GM12878 (cell line): ENCODE results near the gene CDYL. TPM values are rescaled to one million over a fixed set of nuclear protein-coding genes. Genes with fewer than 3 reads are reported as not detected.

Experiments
- ATAC-seq: fragments of 200-7000 bp; cut with Tn5 transposase; 3 replicates; pipeline ENCODE4 v1.9.1; 2020; ENCODE audit warnings: mild to moderate bottlenecking, moderate library complexity
- BruUV-seq: library from RNA; stranded (reverse); fragments of 400-500 nt; replicated peaks from 2 replicates; lab custom pipeline; 2021; lab: Mats Ljungman, UMichigan
- CTCF ChIA-PET: fragments of 300-600 bp; sonication (Branson Sonifier 250); formaldehyde crosslinking; extraction: SDS; loops from one replicate; lab custom pipeline; 2021; ENCODE audit warnings: inconsistent platforms; lab: Yijun Ruan, JAX
- POLR2A ChIA-PET: fragments of 350-600 bp; formaldehyde crosslinking; extraction: SDS; loops from one replicate; lab custom pipeline; 2021; ENCODE audit warnings: inconsistent platforms; lab: Charles Lee
- RAD21 ChIA-PET: fragments of 300-600 bp; sonication (Branson Sonifier 250); formaldehyde crosslinking; loops from one replicate; lab custom pipeline; 2023; ENCODE audit warnings: antibody characterized with exemption; ENCODE audit not compliant: unreplicated experiment; lab: Charles Lee
- SMC1A ChIA-PET: fragments of 300-600 bp; sonication (Branson Sonifier 250); formaldehyde crosslinking; loops from one replicate; lab custom pipeline; 2023; ENCODE audit not compliant: unreplicated experiment, uncharacterized antibody; lab: Charles Lee
- DNase-seq: peaks from one replicate; pipeline ENCODE4 v3.0.0-alpha.2; 2011; ENCODE audit warnings: low read depth, low spot score
- FAIRE-seq: peaks from 3 replicates; lab custom pipeline; 2011; peaks lifted over from hg19 to GRCh38; lab: Jason Lieb, UNC
- H2AFZ ChIP-seq: 2 replicates; pipeline ENCODE4 v1.6.0; 2011; ENCODE audit warnings: low read depth, low read length, control low read depth; ENCODE audit not compliant: control insufficient read depth
- H3K27ac ChIP-seq: 2 replicates; pipeline ENCODE4 v1.5.1; 2011; ENCODE audit warnings: control low read depth; ENCODE audit not compliant: control insufficient read depth, insufficient read depth
- H3K27me3 ChIP-seq, 2 experiments: replicated peaks in 1 of 2; 2 replicates each; pipeline versions ENCODE4 v1.6.0 to v1.6.1; 2011; ENCODE audit warnings: low read length in 1 of 2; ENCODE audit not compliant: control insufficient read depth in 2 of 2, insufficient read depth in 2 of 2
- H3K36me3 ChIP-seq, 2 experiments: 2 replicates each; pipeline ENCODE4 v1.5.1; 2011; ENCODE audit warnings: low read length in 1 of 2; ENCODE audit not compliant: control insufficient read depth in 2 of 2, insufficient read depth in 2 of 2
- H3K4me1 ChIP-seq: 2 replicates; pipeline ENCODE4 v1.6.1; 2011; ENCODE audit warnings: mild to moderate bottlenecking, low read length, moderate library complexity, mixed read lengths; ENCODE audit not compliant: control insufficient read depth, insufficient read depth
- H3K4me2 ChIP-seq: 2 replicates; pipeline ENCODE4 v1.6.0; 2011; ENCODE audit warnings: control low read depth; ENCODE audit not compliant: control insufficient read depth, insufficient read depth
- H3K4me3 ChIP-seq: fragments of 200-600 bp; sonication (generic); 2 replicates; pipeline ENCODE4 v1.5.1; 2016
- H3K79me2 ChIP-seq: 2 replicates; pipeline ENCODE4 v1.6.0; 2011; ENCODE audit warnings: low read length; ENCODE audit not compliant: control insufficient read depth, insufficient read depth
- H3K9ac ChIP-seq: 2 replicates; pipeline ENCODE4 v1.8.0; 2011; ENCODE audit warnings: low read length, control low read depth, mixed read lengths; ENCODE audit not compliant: control insufficient read depth, insufficient read depth
- H3K9me3 ChIP-seq: replicated peaks from 3 replicates; pipeline ENCODE4 v1.5.1; 2011; ENCODE audit warnings: mild to moderate bottlenecking, low read length; ENCODE audit not compliant: control insufficient read depth, insufficient read depth
- H4K20me1 ChIP-seq: 2 replicates; pipeline ENCODE4 v1.6.0; 2011; ENCODE audit not compliant: control insufficient read depth, insufficient read depth
- CBX5 ChIP-seq: sonication (generic); IDR thresholded peaks from 2 replicates; pipeline ENCODE4 v1.6.1; 2016; ENCODE audit warnings: low read depth, moderate library complexity, mild to moderate bottlenecking, inconsistent platforms
- EGR1 ChIP-seq, 2 experiments: IDR thresholded peaks; 1 replicate in 1 of 2; 2 replicates in 1 of 2; pipeline ENCODE4 v1.6.1; 2011 to 2012; ENCODE audit warnings: low read depth in 2 of 2, low read length in 2 of 2, borderline replicate concordance in 1 of 2, mild to moderate bottlenecking in 1 of 2, moderate library complexity in 1 of 2
- FOXM1 ChIP-seq: IDR thresholded peaks from 2 replicates; pipeline ENCODE4 v1.6.1; 2012; ENCODE audit warnings: low read depth, mild to moderate bottlenecking, inconsistent platforms, low read length, moderate library complexity
- HDAC2 ChIP-seq: fragments of 200-600 bp; sonication (generic); IDR thresholded peaks from 2 replicates; pipeline ENCODE4 v1.6.1; 2017
- POLR2AphosphoS2 ChIP-seq: IDR thresholded peaks from 2 replicates; pipeline ENCODE4 v1.6.1; 2011; ENCODE audit warnings: low read depth, mild to moderate bottlenecking, low read length, improper control_type of control experiment, moderate library complexity
- RB1 ChIP-seq: fragments of 450-650 bp; formaldehyde crosslinking; IDR thresholded peaks from 2 replicates; pipeline ENCODE4 v1.6.1; 2017; ENCODE audit warnings: mild to moderate bottlenecking, borderline replicate concordance
- SMAD1 ChIP-seq: fragments of 450-650 bp; IDR thresholded peaks from 2 replicates; pipeline ENCODE4 v1.6.1; 2018; ENCODE audit warnings: mild to moderate bottlenecking, low read depth; ENCODE audit not compliant: partially characterized antibody
- SP1 ChIP-seq: IDR thresholded peaks from one replicate; pipeline ENCODE4 v1.6.1; 2011; ENCODE audit warnings: low read depth, low read length
- STAT1 ChIP-seq: fragments of 450-650 bp; conservative IDR thresholded peaks from 2 replicates; pipeline ENCODE4 v1.6.1; 2014; ENCODE audit warnings: antibody characterized with exemption, mild to moderate bottlenecking
- TCF12 ChIP-seq: IDR thresholded peaks from 2 replicates; pipeline ENCODE4 v1.6.1; 2011; ENCODE audit warnings: low read depth, mild to moderate bottlenecking, low read length
- ZNF384 ChIP-seq: IDR thresholded peaks from 2 replicates; pipeline ENCODE4 v1.6.1; 2012; ENCODE audit warnings: low read depth, mild to moderate bottlenecking, low read length, improper control_type of control experiment, borderline replicate concordance
- WGBS: methylation state at CpG from one replicate; pipeline ENCODE4 v1.1.6; 2016; ENCODE audit warnings: low lambda C conversion rate; ENCODE audit not compliant: insufficient replicate concordance, insufficient coverage; ENCODE audit errors: missing lambda C conversion rate; 5-methylcytosine and 5-hydroxymethylcytosine counted together
- in situ Hi-C: fragments of 300-500 bp; cut with MboI; formaldehyde crosslinking; loops from 9 replicates; pipeline ENCODE4 v1.14.3; 2018; ENCODE audit warnings: mixed read lengths
- intact Hi-C: fragments of 100-400 bp; cut with micrococcal nuclease; formaldehyde crosslinking; loops from one replicate; pipeline ENCODE4 v1.14.2; 2022; ENCODE audit not compliant: unreplicated experiment
- polyA plus RNA-seq, 11 experiments: library from polyadenylated mRNA; depleted of rRNA in 4 of 11; unstranded in 6 of 11; stranded (reverse) in 5 of 11; fragments of >200 nt; fragmentation: Nextera tagmentation in 4 of 11; fragmentation: Illumina TruSeq in 1 of 11; extraction: Ambion mirVana in 4 of 11; extraction: Trizol in 1 of 11; gene quantifications; 1 replicate in 1 of 11; 2 replicates in 10 of 11; pipeline versions ENCODE4 v1.2.1 to v1.2.3, GENCODE V29; 2011 to 2016; ENCODE audit warnings: inconsistent platforms in 2 of 11, missing spikeins in 2 of 11, low read depth in 1 of 11
- total RNA-seq, 4 experiments: library from RNA; depleted of rRNA in 3 of 4; stranded (reverse); fragments of >200 nt in 3 of 4; fragmentation: Illumina TruSeq in 1 of 4; extraction: Trizol in 1 of 4; gene quantifications; 2 replicates each; pipeline versions ENCODE4 v1.2.1 to v1.2.3, GENCODE V29; 2013 to 2021
- TF ChIP-seq, protein P1 (sequence below): fragments of 450-650 bp; conservative IDR thresholded peaks from 2 replicates; pipeline ENCODE4 v1.6.1; 2017; ENCODE audit warnings: mild to moderate bottlenecking, moderate library complexity
- TF ChIP-seq, protein P2 (sequence below): fragments of 450-650 bp; IDR thresholded peaks from 2 replicates; pipeline ENCODE4 v1.6.1; 2016; ENCODE audit warnings: mild to moderate bottlenecking
- TF ChIP-seq, protein P3 (sequence below): fragments of 450-650 bp; formaldehyde crosslinking; IDR thresholded peaks from 2 replicates; pipeline ENCODE4 v1.5.0; 2022; ENCODE audit warnings: mild to moderate bottlenecking, missing genetic modification characterization
- TF ChIP-seq, protein P4 (sequence below): fragments of 450-650 bp; IDR thresholded peaks from 2 replicates; pipeline ENCODE4 v1.6.1; 2017; ENCODE audit warnings: borderline replicate concordance

The CDYL gene
- total and polyA plus RNA-seq, 10 of the 15 experiments (the other 5 are each of a cell fraction or from before 2014, with no cell fraction given), result 9.3 to 61.2 (median 28.5) TPM

DNA sequence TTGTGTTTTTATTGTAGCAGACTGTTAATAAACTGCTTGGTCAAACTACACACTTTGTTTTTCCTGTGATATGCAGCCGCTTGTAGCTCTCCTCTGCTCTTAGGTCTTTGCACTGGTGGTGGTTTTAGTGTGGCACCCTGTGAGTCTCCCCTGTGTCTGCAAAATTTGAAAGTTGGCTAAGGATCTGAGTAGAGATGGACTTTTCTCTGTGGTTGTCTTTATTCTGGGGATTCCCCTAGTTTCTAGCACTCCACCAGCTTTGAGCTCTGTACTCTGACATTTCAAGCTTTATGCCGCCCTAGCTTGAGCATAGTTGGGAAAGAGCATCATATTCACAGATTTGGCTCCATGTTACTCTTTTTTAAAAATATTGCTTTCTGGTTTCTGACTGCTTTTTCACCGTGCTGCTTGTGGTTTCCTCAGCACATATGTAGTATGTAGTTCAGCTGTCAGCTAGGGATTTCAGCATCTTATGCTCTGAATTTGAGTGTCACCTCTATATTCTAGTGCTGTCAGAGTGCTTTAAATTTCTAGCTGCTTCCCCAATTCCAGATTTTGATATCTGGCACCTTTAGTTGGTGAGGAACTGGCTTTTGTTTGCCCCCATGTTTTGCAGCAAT, 25.4 kb downstream of the CDYL start:
- DNase-seq (peak; percentile 68), ATAC-seq (peak; percentile 86), FAIRE-seq (peak; percentile 54)
- BruUV-seq, result no TSS peak
- ChIA-PET SMC1A (interaction anchor here (0.6 to 12.1 kb wide), 19 partner anchors 10 to 1590 kb away, joined by 3 to 237 read pairs (median 7); partner anchors contain the start of gene CDYL), POLR2A (interaction anchor here (1.1 to 6.6 kb wide), 8 partner anchors 10 to 105 kb away, joined by 3 to 65 read pairs (median 10); partner anchors contain the start of gene CDYL), CTCF (interaction anchor here (0.8 to 7.4 kb wide), 14 partner anchors 10 to 133 kb away, joined by 3 to 78 read pairs (median 6); no protein-coding TSS in a partner anchor), RAD21 (interaction anchor here (0.7 to 8.2 kb wide), 19 partner anchors 10 to 126 kb away, joined by 3 to 203 read pairs (median 6); partner anchors contain the start of gene CDYL)
- in situ Hi-C loops (no loop called here), intact Hi-C loops (loop anchor here (2.0 kb wide), 1 partner anchor 21 kb away; no protein-coding TSS in a partner anchor)
- Histone ChIP-seq H3K4me3 (peak overlapping the region; percentile 35; the same call in 1 of the 2 replicates), H3K4me2 (peak overlapping the region; percentile 79), H4K20me1 (peaks cover 10% of the 10 kb centered on the region), H3K4me1 (peaks cover 49% of the 10 kb centered on the region), H3K9me3 (peaks cover 2% of the 10 kb centered on the region; the same call in 2 of the 3 replicates), H3K9ac (peak overlapping the region; percentile 39), H3K79me2 (peaks cover 97% of the 10 kb centered on the region), H2AFZ (no peak overlapping the region), H3K27ac (peak overlapping the region; percentile 83), H3K27me3 (no peaks in the 10 kb centered on the region), H3K36me3 (peaks cover 0 to 9% of the 10 kb centered on the region in 2 experiments; a peak in 1 of 4 replicates)
- WGBS, result 1% methylated on average over 3 of the region's 3 CpGs
- TF ChIP-seq ZNF384 (0 out of 2 replicates have a peak, but pooled peaks have one; percentile 23), POLR2AphosphoS2 (no peak), TCF12 (no peak), HDAC2 (no peak), SMAD1 (peak; percentile 28), EGR1 (IDR thresholded peaks at IDR 0.05; ENCODE audit: borderline replicate concordance in 1 of 2, low read depth in 2 of 2, low read length in 2 of 2) (no peak), FOXM1 (0 out of 2 replicates have a peak, but pooled peaks have one; percentile 8), RB1 (no peak), CBX5 (0 out of 2 replicates have a peak, but pooled peaks have one; percentile 59), STAT1 (no peak), SP1 (no peak)
- TF ChIP-seq, protein P1, sequence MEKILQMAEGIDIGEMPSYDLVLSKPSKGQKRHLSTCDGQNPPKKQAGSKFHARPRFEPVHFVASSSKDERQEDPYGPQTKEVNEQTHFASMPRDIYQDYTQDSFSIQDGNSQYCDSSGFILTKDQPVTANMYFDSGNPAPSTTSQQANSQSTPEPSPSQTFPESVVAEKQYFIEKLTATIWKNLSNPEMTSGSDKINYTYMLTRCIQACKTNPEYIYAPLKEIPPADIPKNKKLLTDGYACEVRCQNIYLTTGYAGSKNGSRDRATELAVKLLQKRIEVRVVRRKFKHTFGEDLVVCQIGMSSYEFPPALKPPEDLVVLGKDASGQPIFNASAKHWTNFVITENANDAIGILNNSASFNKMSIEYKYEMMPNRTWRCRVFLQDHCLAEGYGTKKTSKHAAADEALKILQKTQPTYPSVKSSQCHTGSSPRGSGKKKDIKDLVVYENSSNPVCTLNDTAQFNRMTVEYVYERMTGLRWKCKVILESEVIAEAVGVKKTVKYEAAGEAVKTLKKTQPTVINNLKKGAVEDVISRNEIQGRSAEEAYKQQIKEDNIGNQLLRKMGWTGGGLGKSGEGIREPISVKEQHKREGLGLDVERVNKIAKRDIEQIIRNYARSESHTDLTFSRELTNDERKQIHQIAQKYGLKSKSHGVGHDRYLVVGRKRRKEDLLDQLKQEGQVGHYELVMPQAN, result no peak
- TF ChIP-seq, protein P2, sequence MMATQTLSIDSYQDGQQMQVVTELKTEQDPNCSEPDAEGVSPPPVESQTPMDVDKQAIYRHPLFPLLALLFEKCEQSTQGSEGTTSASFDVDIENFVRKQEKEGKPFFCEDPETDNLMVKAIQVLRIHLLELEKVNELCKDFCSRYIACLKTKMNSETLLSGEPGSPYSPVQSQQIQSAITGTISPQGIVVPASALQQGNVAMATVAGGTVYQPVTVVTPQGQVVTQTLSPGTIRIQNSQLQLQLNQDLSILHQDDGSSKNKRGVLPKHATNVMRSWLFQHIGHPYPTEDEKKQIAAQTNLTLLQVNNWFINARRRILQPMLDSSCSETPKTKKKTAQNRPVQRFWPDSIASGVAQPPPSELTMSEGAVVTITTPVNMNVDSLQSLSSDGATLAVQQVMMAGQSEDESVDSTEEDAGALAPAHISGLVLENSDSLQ, result peak; percentile 52; the same call in 1 of the 2 replicates
- TF ChIP-seq, protein P3, sequence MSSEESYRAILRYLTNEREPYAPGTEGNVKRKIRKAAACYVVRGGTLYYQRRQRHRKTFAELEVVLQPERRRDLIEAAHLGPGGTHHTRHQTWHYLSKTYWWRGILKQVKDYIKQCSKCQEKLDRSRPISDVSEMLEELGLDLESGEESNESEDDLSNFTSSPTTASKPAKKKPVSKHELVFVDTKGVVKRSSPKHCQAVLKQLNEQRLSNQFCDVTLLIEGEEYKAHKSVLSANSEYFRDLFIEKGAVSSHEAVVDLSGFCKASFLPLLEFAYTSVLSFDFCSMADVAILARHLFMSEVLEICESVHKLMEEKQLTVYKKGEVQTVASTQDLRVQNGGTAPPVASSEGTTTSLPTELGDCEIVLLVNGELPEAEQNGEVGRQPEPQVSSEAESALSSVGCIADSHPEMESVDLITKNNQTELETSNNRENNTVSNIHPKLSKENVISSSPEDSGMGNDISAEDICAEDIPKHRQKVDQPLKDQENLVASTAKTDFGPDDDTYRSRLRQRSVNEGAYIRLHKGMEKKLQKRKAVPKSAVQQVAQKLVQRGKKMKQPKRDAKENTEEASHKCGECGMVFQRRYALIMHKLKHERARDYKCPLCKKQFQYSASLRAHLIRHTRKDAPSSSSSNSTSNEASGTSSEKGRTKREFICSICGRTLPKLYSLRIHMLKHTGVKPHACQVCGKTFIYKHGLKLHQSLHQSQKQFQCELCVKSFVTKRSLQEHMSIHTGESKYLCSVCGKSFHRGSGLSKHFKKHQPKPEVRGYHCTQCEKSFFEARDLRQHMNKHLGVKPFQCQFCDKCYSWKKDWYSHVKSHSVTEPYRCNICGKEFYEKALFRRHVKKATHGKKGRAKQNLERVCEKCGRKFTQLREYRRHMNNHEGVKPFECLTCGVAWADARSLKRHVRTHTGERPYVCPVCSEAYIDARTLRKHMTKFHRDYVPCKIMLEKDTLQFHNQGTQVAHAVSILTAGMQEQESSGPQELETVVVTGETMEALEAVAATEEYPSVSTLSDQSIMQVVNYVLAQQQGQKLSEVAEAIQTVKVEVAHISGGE (CRISPR knock-in tag), result no peak
- TF ChIP-seq, protein P4, sequence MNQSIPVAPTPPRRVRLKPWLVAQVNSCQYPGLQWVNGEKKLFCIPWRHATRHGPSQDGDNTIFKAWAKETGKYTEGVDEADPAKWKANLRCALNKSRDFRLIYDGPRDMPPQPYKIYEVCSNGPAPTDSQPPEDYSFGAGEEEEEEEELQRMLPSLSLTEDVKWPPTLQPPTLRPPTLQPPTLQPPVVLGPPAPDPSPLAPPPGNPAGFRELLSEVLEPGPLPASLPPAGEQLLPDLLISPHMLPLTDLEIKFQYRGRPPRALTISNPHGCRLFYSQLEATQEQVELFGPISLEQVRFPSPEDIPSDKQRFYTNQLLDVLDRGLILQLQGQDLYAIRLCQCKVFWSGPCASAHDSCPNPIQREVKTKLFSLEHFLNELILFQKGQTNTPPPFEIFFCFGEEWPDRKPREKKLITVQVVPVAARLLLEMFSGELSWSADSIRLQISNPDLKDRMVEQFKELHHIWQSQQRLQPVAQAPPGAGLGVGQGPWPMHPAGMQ, result no peak
